ENCODE results near the gene CDK6.
"Not testable (repeated sequence)": the region's sequence is repeated elsewhere in the genome, so short reads cannot be mapped to it uniquely, and the experiment has no call there.

CDK6 gene

DNA sequence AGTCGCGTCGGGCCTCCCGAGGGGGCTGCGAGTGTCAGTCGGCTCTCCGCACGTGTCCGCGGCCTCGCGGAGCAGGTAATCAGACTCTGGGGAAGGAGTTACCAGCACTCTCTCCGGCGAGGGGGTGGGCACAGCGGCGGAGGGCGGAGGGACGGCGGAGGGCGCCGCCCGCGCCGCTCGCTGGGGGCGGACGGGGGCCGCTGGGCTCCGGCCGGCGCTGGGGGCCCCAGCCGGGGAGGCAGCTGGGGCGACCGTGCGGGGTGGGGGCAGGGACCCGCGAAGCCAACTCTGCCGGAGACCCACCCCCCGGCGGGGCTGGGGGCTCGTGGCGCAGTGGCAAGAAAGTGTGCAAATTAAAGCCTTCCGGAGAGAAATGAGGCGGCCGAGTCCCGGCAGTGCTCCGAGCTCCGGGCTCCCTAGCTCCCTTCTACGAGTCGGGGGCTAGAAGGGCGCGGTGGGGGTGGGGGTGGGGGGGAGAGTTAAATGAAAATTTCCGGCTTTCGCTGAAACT lies at the start of gene CDK6:
Gene CDK6, minus strand, starts transcription at position 85 of the 511 bp plus-strand sequence. CDS start 3,250 bp downstream, outside the sequence.
- peak; percentile 19 to 49 (median 46) for DNase-seq

DNA sequence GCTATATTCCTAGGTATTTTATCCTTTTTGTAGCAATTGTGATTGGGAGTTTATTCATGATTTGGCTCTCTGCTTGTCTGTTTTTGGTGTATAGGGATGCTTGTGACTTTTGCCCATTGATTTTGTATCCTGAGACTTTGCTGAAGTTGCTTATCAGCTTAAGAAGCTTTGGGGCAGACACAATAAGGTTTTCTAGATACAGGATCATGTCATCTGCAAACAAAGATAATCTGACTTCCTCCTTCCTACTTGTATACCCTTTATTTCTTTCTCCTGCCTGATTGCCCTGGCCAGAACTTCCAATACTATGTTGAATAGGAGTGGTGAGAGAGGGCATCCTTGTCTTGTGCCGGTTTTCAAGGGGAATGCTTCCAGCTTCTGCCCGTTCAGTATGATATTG lies 49.7 kb upstream of the CDK6 start:
- not testable (repeated sequence) for DNase-seq

DNA sequence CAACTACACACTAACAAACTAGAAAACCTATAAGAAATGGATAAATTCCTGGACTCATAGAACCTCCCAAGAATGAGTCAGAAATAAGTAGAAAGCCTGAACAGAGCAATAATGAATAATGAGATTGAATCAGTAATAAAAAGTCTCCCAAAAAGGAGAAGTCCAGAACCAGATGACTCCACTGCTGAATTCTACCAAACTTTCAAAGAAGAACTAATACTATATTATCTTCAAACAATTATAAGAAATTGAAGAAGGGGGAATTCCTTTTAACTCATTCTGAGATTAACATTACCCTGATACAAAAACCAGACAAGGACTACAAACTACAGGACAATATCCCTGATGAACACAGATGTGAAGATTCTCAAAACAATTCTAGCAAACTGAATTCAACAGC lies 47.8 kb upstream of the CDK6 start:
- no peak for DNase-seq

DNA sequence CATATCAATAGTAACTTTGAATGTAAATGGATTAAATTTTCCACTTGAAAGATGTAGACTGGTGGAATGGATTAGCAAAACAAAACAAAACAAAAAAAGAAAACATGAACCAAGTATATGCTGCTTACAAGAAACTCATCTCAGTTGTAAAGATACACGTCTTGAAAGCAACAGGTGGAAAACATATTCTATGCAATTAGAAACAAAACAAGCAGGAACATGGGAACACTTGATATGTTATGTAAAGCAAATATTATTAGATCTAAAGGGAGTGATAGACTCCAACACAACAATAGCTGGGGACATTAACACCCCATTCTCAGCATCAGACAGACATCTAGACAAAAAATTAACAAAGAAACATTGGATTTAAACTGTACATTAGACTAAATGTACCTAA lies 46.4 kb upstream of the CDK6 start:
- no peak for DNase-seq

DNA sequence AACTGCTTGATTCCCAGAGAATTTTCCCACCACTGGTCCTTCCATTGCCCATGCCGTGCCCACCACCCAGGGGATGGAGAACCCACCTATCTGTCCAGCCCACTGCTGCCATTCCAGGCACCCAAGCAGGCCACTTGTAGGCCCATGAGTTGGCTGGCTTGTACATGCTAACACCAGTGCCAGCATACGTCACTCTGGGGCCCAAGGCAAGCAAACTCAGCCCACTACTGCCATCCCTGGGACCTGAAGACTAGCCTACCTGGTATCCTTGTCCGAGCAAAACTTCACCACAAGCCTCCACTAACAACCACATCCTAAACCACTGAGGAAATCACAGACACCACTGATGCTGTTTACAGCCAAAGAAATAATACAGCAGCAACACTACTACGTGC lies 44.7 kb upstream of the CDK6 start:
- no peak for DNase-seq

DNA sequence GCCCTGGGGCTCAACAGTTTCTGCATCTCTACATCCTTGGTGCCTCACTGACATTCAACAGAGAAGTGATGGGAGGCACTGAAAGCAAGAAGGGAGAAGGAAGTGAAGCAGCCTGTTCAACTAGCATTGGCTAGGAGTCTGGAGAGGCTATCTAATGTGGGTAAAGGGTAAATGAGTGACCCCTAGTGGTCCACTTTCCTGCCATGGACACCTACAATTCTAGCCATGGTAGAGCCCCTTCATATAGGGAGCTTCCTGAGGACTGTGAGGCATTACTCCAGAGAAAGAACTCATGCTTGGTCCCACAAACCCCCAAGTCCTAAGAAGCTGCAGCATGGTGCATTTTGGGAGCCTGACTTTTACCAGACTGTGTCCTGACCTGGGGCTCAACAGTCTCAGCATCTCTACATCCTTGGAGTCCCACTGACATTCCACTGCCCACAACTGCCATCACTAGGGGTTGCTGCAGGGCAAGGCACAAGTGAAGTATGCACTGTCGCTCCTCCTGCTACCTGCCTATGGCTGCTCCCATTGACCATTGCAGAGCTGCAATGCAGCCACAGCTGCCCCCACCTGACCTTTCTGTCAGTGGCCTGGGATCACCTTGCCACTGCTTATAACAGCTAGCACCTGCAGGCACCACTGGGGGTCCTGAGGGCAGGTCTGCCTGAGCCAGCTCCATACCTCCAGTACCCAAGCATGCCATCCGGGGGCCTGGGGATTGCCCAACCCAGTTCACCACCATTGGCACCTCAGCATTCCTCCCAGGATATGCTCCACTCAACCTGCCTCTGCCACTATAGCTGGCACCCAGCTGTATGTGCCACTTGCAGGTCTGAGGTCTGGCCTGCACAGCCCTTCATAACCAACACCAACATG lies 44.1 kb upstream of the CDK6 start:
- peak in 1 of 4 experiments; percentile 0 for DNase-seq

DNA sequence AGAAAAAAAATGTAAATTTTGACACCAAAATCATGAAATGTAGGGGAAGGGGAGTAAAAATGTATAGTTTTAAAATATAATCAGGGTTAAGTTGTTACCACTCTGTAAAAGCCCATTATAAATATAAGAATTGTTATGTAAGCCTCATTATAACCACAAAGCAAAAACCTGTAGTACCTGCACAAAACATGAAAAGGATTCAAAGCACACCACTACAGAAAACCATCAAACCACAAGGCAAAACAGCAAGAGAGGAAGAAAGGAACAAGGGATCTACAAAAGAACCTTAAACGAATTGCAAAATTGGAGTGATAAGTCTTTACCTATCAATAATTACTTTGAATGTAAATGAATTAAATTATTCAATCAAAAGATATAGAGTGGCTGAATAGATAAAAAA lies 41.0 kb upstream of the CDK6 start:
- no peak for DNase-seq

- DNase-seq, result no peak
These were observed 40.5 kb upstream of the CDK6 start for GRCh38 chr7:92876836-92877235.

- no peak for DNase-seq
These were observed 39.3 kb upstream of the CDK6 start for GRCh38 chr7:92875719-92876118.

DNA sequence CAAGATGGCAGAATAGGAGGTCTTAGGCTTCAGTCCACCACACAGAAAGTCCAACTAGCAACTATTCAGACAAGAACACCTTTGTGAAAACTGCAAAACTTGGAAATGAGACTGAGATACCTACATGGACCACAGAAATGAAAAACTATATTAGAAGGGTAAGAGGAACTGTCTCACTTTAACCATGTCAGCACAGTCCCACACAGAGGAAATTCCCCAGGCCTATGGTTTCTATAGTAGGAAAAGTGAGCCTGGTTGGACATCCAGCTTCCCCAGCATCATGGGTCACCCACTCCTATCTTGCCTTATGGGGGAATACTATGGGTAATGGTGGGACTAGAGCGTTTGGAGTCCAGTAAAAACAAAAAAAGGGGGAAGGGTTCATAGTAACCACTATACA lies 38.8 kb upstream of the CDK6 start:
- DNase-seq, result no peak

DNA sequence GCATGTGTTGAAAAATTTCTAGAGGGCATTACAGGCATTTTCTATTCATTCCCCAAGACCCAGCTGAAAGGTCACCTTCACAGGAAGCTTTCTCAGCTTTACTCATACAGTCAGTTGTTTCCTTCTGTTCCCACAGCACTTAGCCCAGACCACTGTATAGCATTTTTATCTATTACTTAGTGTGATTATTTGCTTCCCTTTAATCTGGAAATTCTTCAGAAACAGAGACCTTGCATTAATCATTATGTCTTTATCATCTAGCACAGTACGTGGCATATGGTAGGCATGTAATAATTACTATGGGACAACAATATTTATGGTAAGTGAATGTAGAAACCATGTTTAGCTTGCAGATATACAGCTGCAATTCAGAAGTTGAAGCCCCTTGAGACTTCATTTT lies 38.2 kb upstream of the CDK6 start:
- DNase-seq, result no peak

DNA sequence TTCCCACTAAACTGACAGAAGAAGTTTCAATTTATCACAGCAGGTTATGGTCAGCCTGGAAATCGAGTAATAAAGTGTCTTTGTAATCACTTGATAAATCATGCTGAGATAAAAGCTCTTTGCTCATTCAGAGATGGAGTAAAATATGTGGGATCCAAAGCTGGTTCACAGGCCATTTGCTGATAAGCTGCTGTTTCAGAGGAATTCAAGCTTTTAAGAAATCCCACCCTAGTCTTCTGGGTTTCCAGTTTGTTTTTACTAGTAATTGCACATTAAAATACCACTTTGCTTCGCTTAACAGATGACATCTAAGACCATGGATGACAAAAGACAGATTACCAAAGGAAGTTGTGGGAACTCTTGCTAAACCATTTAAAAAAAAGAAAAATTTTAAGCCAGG lies 37.4 kb upstream of the CDK6 start:
- no peak for DNase-seq

- no peak for DNase-seq
These were observed 36.3 kb upstream of the CDK6 start for GRCh38 chr7:92872701-92873100.

DNA sequence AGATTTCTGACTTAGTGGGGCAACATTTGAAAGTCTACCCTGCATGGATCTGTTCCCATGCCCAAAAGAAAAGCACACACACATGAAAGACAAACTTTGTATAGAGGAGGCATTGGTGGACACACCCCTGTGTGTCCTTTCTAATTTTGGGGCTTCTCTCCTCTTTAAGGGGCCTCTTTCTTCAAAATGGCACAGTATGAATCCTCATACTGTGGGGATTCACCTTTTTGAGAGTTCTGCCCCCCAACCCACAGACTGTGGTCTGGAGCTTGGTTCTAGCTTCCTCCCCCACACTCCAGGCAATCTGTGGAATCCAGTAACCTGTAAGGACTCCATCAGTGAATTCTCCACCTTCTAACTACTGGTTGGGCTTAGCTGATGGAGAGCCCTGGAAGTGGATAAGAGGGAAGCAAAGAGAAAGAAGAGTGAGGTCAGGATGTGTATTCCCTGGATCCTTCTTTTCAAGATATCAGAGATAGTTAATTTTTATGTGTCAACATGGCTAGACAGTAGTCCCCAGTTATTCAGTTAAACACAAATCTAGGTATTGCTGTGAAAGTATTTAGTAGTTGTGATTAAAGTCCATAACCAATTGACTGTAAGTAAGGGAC lies 32.4 kb upstream of the CDK6 start:
- no peak for DNase-seq

DNA sequence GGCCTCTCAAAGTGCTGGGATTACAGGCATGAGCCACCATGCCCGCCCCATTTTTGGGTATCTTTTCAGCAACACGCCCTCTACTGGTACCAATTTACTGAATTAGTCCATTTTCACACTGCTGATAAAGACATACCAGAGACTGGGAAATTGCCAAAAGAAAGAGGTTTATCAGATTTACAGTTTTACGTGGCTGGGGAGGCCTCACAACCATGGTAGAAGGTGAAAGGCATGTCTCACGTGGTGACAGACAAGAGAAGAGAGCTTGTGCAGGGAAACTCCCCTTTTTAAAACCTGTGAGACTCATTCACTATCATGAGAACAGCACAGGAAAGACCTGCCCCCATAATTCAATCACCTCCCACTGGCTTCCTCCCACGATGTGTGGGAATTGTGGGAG lies 27.8 kb upstream of the CDK6 start:
- DNase-seq, result not testable (repeated sequence)

DNA sequence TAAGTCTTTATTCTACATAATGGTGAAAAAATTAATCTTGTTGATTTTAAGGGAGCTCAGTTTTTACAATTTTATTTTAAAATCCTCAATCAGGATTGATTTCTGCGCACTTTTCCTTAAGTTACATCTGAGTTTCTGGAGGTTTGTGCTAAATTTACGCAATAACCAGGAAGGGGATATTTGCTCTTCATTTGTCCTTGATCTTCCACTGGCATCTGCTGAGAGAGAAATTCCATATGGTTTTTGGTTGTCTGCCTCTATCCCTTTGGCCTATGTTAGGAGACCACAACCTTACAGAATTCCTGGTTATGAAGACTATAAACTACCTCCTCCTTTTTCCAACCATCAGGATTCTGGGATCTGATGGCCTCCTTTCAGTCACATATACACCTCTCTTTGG lies 20.1 kb upstream of the CDK6 start:
- DNase-seq, result no peak

DNA sequence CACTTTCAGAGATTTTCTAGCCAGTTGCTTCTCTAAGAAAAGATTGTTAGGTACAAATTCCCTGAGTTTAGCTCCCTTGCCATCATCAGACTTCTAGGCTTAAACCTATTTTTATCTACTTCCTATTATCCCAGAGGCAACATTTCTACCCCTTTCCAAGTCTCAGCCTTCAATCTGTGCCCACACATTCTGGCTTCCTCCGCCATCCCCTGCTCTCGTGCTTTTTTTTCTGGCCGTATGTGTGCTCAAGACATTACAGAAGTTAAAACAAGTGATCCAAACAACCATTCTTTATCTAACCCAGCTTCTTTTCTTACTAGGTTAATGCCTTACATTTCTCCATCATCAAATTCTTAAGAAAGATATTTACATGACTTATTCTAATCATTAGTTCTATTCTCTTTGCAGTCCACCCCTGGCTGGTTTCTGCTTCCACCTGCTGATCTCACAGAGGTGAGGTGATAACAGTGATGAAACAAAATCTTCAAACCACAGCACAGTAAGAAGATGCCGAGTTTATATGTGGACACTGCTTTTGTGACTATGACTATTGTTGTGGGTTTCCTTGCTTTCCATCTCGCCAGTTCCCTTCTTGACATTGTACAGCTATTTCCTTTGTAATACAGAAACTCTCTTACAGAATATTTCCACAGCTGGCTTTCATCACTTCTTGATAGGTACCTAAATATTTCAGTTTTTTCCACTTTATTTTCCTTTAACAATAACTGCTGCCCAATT lies 18.3 kb upstream of the CDK6 start:
- no peak for DNase-seq

- DNase-seq, result no peak
These were observed 15.4 kb upstream of the CDK6 start for GRCh38 chr7:92851732-92852131.

GRCh38 chr7:92850516-92850915 lies 14.1 kb upstream of the CDK6 start:
- DNase-seq, result no peak

DNA sequence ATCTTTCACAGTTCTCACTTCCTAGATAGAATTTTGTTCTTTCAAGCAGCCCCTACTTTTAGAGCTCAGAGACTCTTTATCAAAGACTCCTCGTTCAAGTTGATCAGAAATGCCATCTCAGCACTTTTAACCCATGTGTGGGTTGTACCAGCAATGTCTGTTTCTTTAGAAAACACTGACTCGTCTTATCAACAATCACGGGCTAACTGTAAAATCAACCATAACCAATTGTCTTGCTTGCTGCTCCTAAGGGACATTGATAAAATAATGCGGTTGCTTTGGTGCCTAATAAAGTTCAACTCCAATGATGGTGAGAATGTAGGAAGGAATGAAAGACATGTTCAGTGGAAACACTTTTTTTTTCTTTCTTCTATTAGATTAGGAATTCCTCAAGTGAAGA lies 12.9 kb upstream of the CDK6 start:
- DNase-seq, result no peak

- DNase-seq, result no peak
These were observed 12.5 kb upstream of the CDK6 start for GRCh38 chr7:92848851-92849250.

- no peak for DNase-seq
These were observed 12.1 kb upstream of the CDK6 start for GRCh38 chr7:92848441-92848840.

DNA sequence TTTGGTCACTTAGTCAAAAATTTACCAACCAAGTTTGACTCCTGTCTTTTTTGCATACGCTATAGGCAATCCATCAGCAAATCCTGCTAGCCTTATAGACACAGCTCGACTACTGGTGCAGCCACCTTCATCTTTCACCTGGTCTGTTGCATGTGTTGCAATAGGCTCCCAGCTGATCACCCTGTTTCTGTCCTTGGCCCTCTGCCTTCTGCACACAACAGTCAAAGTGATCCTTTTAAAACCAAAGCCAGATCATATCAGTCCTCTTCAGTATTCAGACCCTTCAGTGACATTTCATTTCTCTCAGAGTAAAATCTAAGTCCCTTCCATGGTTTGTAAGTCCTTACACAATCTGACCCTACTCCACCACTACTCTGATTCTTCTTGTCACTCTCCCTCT lies 10.9 kb upstream of the CDK6 start:
- no peak for DNase-seq

DNA sequence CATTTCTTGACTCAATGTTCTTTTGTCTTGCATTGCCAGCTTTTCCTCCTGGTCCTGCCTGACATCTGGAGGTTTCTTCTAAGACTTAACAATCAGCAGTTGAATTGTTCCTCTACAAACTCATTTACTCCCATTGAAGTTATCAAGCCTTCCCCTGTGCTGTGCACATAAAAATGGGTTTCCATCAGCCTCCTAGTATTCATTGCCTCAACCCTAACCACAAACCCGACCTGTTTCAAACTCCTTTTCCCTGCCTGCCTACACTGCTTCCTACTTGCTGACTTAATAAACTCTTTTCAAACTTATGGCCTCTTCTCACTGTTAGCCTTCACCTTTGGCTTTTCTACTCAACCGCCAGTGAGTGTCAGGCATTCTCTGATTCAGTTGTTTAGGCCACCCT lies 9.4 kb upstream of the CDK6 start:
- no peak for DNase-seq

Measured in activated naive CD4-positive, alpha-beta T cell (primary cell).